Transverse colon (tissue), 4 donors: ENCODE results near the gene TARP.

Experiments
- DNase-seq: peaks from one replicate; pipeline ENCODE4 v3.0.0-alpha.2; 2019
- H3K27ac ChIP-seq, 4 donors: fragments of 200-600 bp; sonication (generic); 2 replicates each; pipeline ENCODE4 v1.5.1; 2016 to 2018; ENCODE audit warnings: inconsistent platforms in 4 of 4
- H3K27me3 ChIP-seq: fragments of 200-600 bp; sonication (generic); 2 replicates; pipeline ENCODE4 v1.5.1; 2017; ENCODE audit warnings: inconsistent platforms
- H3K36me3 ChIP-seq, 4 donors: fragments of 200-600 bp; sonication (generic); 2 replicates each; pipeline ENCODE4 v1.5.1; 2017 to 2019; ENCODE audit warnings: inconsistent platforms in 4 of 4
- H3K4me1 ChIP-seq, 4 donors: fragments of 200-600 bp; sonication (generic); 2 replicates each; pipeline ENCODE4 v1.5.1; 2017 to 2020; ENCODE audit warnings: inconsistent platforms in 4 of 4
- H3K4me3 ChIP-seq, 4 donors: fragments of 200-600 bp; sonication (generic); 1 replicate in 1 of 4; 2 replicates in 3 of 4; pipeline versions ENCODE4 v1.5.1 to v1.6.1; 2017 to 2019; ENCODE audit warnings: inconsistent platforms in 4 of 4
- H3K9me3 ChIP-seq, 2 donors: fragments of 200-600 bp; sonication (generic); 2 replicates each; pipeline ENCODE4 v1.5.1; 2017 to 2019; ENCODE audit warnings: inconsistent platforms in 2 of 2
- CTCF ChIP-seq, 5 experiments: fragments of 200-600 bp in 3 of 5; fragments of 450-650 bp in 2 of 5; sonication (generic) in 3 of 5; IDR thresholded peaks; 1 replicate in 2 of 5; 2 replicates in 3 of 5; pipeline ENCODE4 v1.5.1; 2016 to 2017; ENCODE audit warnings: antibody characterized with exemption in 5 of 5, inconsistent platforms in 3 of 5, mild to moderate bottlenecking in 2 of 5, moderate library complexity in 1 of 5
- EP300 ChIP-seq: sonication (generic); formaldehyde crosslinking; IDR thresholded peaks from one replicate; pipeline ENCODE4 v1.6.1; 2017; ENCODE audit warnings: antibody characterized with exemption, low read depth
- POLR2A ChIP-seq: fragments of 450-650 bp; IDR thresholded peaks from one replicate; pipeline ENCODE4 v1.6.1; 2016; ENCODE audit warnings: antibody characterized with exemption, mild to moderate bottlenecking, moderate library complexity
- POLR2AphosphoS5 ChIP-seq, 3 donors: sonication (generic); formaldehyde crosslinking; IDR thresholded peaks; one replicate each; pipeline ENCODE4 v1.6.1; 2016; ENCODE audit warnings: antibody characterized with exemption in 3 of 3
- WGBS, 2 donors: methylation state at CpG; one replicate each; pipeline ENCODE4 v1.1.5; 2018; ENCODE audit warnings: low coverage in 1 of 2; 5-methylcytosine and 5-hydroxymethylcytosine counted together
- in situ Hi-C, 4 donors: fragments of 200-750 bp; cut with MboI; loops; one replicate each; pipeline versions ENCODE4 v1.15.0 to v1.15.1; 2017; ENCODE audit warnings: low sequenced_read_pairs in 3 of 4, low pct_ligation_motif_present in 1 of 4, low pct_unique_long_range_greater_than_20kb in 1 of 4
- intact Hi-C: fragments of 100-400 bp; cut with DNase I; formaldehyde crosslinking; loops from one replicate; pipeline ENCODE4 v1.15.1; 2023; ENCODE audit warnings: low total_unique reads

TARP gene

GRCh38 chr7:38307640-38308039 is 34.2 kb upstream of the TARP start:
- no peak for DNase-seq
- WGBS, 2 donors = 82 to 89% methylated on average over 3 of the region's 3 CpGs
- H3K4me1 ChIP-seq = peaks cover 0 to 14% (median 3%) of the 10 kb centered on the region in 4 donors
- H3K9me3 ChIP-seq = no peaks in the 10 kb centered on the region
- H3K27ac ChIP-seq = no peak overlapping the region
- H3K4me3 ChIP-seq = no peak overlapping the region
- intact Hi-C loops = no loop called here
- in situ Hi-C loops = no loop called here
- H3K27me3 ChIP-seq = peaks cover 9% of the 10 kb centered on the region
- TF ChIP-seq CTCF (IDR thresholded peaks at IDR 0.05) = no peak
- TF ChIP-seq EP300 = no peak
- no peak for TF ChIP-seq POLR2A
- no peak for TF ChIP-seq POLR2AphosphoS5 (IDR thresholded peaks at IDR 0.05)
- H3K36me3 ChIP-seq = no peaks in the 10 kb centered on the region

- intact Hi-C loops = no loop called here
- H3K27ac ChIP-seq = no peak overlapping the region
- no peak for DNase-seq
- no peak overlapping the region for H3K4me3 ChIP-seq
- in situ Hi-C loops = no loop called here
- peaks cover 9% of the 10 kb centered on the region for H3K27me3 ChIP-seq
- H3K4me1 ChIP-seq = peaks cover 0 to 9% (median 3%) of the 10 kb centered on the region in 4 donors
- TF ChIP-seq POLR2AphosphoS5 (IDR thresholded peaks at IDR 0.05) (no peak), EP300 (no peak), CTCF (IDR thresholded peaks at IDR 0.05) (no peak), POLR2A (no peak)
- WGBS, 2 donors = 82% methylated on average over 2 of the region's 2 CpGs; no CpG with 5 or more reads in 1 of the 2 donors
- H3K9me3 ChIP-seq = no peaks in the 10 kb centered on the region
- H3K36me3 ChIP-seq = no peaks in the 10 kb centered on the region
Observed at GRCh38 chr7:38306914-38307313, 33.5 kb upstream of the TARP start.

- Histone ChIP-seq H3K27ac (no peak overlapping the region), H3K36me3 (no peaks in the 10 kb centered on the region), H3K4me1 (peaks cover 0 to 6% (median 2%) of the 10 kb centered on the region in 4 donors), H3K4me3 (no peak overlapping the region), H3K27me3 (peaks cover 6% of the 10 kb centered on the region), H3K9me3 (no peaks in the 10 kb centered on the region)
- no peak for TF ChIP-seq POLR2AphosphoS5 (IDR thresholded peaks at IDR 0.05)
- intact Hi-C loops = no loop called here
- WGBS, 2 donors = 68% methylated on average over 3 of the region's 3 CpGs; no CpG with 5 or more reads in 1 of the 2 donors
- no peak for DNase-seq
- in situ Hi-C loops = no loop called here
Observed at GRCh38 chr7:38306171-38306570, 32.7 kb upstream of the TARP start.

- WGBS, 2 donors = 91 to 100% methylated on average over 2 of the region's 2 CpGs
- TF ChIP-seq CTCF (IDR thresholded peaks at IDR 0.05) (no peak), POLR2AphosphoS5 (IDR thresholded peaks at IDR 0.05) (no peak), POLR2A (no peak), EP300 (no peak)
- H3K4me1 ChIP-seq = no peaks in the 10 kb centered on the region
- H3K27me3 ChIP-seq = no peaks in the 10 kb centered on the region
- no peak overlapping the region for H3K27ac ChIP-seq
- intact Hi-C loops (no loop called here), in situ Hi-C loops (no loop called here)
- no peaks in the 10 kb centered on the region for H3K36me3 ChIP-seq
- no peaks in the 10 kb centered on the region for H3K9me3 ChIP-seq
- no peak overlapping the region for H3K4me3 ChIP-seq
- DNase-seq = no peak
Observed at GRCh38 chr7:38303866-38304265, 30.4 kb upstream of the TARP start.

GRCh38 chr7:38300175-38300574 is 26.7 kb upstream of the TARP start:
- Histone ChIP-seq H3K36me3 (no peaks in the 10 kb centered on the region), H3K4me3 (no peak overlapping the region), H3K27ac (no peak overlapping the region), H3K9me3 (no peaks in the 10 kb centered on the region), H3K27me3 (no peaks in the 10 kb centered on the region), H3K4me1 (no peaks in the 10 kb centered on the region)
- DNase-seq = no peak
- TF ChIP-seq POLR2A (no peak), CTCF (IDR thresholded peaks at IDR 0.05) (no peak), EP300 (no peak), POLR2AphosphoS5 (IDR thresholded peaks at IDR 0.05) (no peak)
- intact Hi-C loops (no loop called here), in situ Hi-C loops (no loop called here)
- 69 to 84% methylated on average over 6 to 8 of the region's 8 CpGs for WGBS, 2 donors
